ENCODE data around the gene UFC1. TPM values are rescaled to one million over a fixed set of nuclear protein-coding genes. Genes with fewer than 3 reads are reported as not detected.

The UFC1 gene
- total and polyA plus RNA-seq, 2 of the 13 experiments (the other 11 are each of a cell fraction or from before 2014, with no cell fraction given), result 72.8 to 85.2 TPM

- TF ChIP-seq, protein P1, sequence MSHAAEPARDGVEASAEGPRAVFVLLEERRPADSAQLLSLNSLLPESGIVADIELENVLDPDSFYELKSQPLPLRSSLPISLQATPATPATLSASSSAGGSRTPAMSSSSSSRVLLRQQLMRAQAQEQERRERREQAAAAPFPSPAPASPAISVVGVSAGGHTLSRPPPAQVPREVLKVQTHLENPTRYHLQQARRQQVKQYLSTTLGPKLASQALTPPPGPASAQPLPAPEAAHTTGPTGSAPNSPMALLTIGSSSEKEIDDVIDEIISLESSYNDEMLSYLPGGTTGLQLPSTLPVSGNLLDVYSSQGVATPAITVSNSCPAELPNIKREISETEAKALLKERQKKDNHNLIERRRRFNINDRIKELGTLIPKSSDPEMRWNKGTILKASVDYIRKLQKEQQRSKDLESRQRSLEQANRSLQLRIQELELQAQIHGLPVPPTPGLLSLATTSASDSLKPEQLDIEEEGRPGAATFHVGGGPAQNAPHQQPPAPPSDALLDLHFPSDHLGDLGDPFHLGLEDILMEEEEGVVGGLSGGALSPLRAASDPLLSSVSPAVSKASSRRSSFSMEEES (CRISPR knock-in tag; IDR thresholded peaks at IDR 0.05), result no peak
- TF ChIP-seq ZNF274 (CRISPR knock-in tag; IDR thresholded peaks at IDR 0.05) (no peak), ZNF761 (CRISPR knock-in tag; conservative IDR thresholded peaks at IDR 0.05) (no peak), ISL2 (CRISPR knock-in tag; IDR thresholded peaks at IDR 0.05) (no peak)
- TF ChIP-seq, protein P2, sequence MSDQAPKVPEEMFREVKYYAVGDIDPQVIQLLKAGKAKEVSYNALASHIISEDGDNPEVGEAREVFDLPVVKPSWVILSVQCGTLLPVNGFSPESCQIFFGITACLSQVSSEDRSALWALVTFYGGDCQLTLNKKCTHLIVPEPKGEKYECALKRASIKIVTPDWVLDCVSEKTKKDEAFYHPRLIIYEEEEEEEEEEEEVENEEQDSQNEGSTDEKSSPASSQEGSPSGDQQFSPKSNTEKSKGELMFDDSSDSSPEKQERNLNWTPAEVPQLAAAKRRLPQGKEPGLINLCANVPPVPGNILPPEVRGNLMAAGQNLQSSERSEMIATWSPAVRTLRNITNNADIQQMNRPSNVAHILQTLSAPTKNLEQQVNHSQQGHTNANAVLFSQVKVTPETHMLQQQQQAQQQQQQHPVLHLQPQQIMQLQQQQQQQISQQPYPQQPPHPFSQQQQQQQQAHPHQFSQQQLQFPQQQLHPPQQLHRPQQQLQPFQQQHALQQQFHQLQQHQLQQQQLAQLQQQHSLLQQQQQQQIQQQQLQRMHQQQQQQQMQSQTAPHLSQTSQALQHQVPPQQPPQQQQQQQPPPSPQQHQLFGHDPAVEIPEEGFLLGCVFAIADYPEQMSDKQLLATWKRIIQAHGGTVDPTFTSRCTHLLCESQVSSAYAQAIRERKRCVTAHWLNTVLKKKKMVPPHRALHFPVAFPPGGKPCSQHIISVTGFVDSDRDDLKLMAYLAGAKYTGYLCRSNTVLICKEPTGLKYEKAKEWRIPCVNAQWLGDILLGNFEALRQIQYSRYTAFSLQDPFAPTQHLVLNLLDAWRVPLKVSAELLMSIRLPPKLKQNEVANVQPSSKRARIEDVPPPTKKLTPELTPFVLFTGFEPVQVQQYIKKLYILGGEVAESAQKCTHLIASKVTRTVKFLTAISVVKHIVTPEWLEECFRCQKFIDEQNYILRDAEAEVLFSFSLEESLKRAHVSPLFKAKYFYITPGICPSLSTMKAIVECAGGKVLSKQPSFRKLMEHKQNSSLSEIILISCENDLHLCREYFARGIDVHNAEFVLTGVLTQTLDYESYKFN (CRISPR knock-in tag; conservative IDR thresholded peaks at IDR 0.05), result no peak
Measured at GRCh38 chr1:161196521-161197451, 43.0 kb downstream of the UFC1 start (continued).

Measured in HepG2 (cell line).